NCI-H748 (cell line): ENCODE data around the gene FBN1.

Experiments used
- DNase-seq: peaks from one replicate; lab custom pipeline; 2025; ENCODE audit not compliant: unreplicated experiment; lab: John Stamatoyannopoulos, UW

The FBN1 gene

DNA sequence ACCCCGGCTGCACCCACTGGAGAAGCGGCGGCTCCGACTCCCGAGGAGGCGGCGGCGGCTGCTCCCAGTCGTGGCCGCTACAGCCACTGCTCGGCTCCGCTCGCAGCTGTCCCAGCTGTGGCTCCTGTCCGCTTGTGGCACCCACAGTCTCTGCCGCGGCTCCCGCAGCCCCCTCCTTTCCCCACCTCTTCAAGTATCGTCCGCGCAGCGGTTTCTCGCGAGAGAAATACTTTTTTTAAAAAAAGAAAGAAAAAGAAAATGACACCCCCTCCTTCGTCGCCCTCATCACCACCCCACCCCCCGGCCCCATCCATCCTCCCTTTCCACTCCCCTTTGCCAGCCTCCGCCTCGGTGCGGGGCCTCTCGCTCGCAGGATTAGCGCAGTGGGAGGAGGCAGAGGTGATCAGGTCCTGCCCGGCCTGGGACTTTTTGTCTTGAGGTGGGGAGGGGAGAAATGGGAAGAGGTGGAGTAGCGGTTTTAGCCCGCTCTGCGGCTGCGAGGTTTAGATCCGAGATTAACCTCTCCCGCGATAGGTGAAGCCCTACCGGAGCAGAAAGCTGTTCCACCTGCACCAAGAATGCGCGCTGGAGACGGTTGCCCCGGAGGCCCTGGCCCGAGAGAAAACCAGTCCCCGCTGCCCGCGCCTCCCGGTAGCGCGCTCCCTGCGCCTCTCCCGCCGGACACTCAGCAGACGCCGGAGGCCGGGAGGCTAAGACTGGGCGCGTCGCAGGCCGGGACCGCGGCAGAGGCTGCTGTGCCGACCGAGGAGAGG lies at the start of gene FBN1:
Gene FBN1 (minus strand): TSS at position 152 of the 773 bp plus-strand sequence. CDS start 940 bp downstream, outside the sequence.
- peak; percentile 36 for DNase-seq

DNA sequence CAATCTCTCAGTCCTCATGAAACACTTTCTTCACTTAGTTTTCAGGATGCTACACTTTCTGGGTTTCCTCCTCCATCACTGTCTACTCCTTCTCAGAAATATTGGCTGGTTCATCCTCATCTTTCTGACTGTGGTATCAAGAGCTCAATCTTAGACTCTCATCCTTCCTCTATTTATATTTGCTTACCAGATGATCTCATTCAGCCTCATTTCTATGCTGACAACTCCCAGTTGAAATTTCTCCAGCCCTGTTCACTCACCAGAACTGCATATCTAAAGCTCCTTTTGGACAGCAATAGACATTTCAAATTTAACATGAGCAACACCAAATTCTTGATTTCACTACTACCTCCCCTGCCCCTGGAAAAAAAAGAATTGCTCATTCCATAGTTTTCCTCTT lies 48.0 kb upstream of the FBN1 start:
- no peak for DNase-seq

DNA sequence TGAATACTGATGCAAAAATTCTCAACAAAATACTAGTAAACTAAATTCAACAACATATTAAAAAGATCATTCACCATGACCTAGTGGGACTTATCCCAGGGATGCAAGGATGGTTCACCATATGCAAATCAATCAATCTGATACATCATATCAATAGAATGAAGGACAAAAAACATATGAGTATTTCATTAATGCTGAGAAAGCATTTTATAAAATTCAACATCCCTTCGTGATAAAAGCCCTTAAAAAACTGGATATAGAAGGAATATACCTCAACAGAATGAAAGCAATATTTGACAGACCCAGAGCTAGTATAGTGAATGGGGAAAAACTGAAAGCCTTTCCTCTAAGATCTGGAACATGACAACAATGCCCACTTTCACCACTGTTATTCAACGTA lies 43.0 kb upstream of the FBN1 start:
- DNase-seq = no peak

DNA sequence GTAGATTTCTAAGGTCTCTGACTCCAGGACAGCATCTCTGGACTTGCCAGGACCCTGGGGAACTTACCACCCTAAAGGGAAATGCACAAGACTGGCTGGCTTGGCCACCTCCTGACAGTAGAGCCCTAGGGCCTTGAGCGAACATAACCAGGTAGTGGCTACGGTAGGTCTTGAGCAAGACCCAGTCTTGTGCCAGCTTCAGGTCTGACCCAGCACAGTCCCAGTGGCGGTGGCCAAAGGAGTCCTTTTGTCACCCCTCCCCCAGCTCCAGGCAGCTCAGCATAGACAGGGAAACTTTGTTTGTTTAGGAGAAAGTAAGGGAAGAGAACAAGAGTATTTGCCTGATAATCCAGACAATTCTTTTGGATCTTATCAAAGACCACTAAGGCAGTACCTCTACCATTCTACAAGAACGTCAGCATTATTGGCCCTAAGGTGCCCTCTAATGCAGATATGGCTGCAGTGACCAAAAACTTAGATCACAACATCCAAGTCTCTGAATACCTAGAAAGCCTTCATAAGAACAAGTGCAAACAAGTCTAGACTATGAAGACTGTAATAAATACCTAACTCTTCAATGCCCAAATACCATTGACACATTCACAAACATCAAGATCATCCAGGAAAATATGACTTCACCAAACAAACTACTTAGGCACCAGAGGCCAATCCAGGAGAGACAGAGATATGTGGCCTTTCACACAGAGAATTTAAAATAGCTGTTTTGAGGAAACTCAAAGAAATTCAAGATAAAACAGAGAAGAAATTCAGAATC lies 38.7 kb upstream of the FBN1 start:
- DNase-seq = no peak

DNA sequence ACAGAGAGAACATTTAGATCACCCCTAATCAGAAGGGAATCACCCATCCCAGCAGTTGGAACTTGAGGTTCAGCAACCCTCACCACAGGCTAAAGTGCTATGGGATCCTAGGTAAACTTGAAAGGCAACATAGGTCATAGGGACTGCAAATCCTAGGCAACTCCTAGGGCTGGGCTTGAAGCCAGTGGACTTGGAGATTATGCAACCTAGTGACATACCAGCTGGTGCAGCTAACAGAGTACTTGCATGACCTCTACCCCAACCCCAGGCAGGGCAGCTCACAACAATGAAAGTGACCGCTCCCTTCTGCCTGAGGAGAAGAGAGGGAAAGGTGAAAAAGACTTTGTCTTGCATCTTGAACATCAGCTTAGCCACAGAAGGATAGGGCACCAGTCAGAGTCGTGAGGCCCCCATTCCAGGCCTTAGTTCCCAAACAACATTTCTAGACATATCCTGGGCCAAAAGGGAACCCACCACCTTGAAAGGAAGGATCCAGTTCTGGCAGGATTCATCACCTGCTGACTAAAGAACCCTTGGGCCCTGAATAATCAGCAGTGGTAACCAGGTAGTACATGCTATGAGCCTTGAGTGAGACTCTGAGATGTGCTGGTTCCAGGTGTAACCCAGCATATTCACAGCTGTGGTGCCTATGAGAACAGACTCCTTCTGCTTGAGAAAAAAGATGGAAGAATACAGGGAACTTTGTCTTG lies 37.6 kb upstream of the FBN1 start:
- no peak for DNase-seq

DNA sequence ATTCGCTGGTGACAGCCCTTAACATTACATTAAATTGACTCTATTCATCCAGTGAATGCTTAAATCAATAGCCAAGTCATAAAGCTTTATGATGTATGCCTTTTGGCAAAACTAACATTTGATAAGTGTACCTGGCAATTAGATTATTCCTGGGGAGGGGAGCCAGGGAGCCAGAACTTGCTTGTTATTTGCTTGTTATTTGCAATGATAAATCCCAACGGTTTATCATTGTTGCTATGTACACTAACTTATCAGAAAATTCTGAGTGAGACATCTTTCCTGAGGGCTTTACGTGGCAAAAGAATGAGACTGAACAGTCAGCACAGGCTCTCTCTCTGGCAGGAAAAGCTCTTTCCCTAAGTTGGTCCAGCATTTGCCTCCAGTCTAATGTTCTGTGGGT lies 35.8 kb upstream of the FBN1 start:
- peak; percentile 22 for DNase-seq

DNA sequence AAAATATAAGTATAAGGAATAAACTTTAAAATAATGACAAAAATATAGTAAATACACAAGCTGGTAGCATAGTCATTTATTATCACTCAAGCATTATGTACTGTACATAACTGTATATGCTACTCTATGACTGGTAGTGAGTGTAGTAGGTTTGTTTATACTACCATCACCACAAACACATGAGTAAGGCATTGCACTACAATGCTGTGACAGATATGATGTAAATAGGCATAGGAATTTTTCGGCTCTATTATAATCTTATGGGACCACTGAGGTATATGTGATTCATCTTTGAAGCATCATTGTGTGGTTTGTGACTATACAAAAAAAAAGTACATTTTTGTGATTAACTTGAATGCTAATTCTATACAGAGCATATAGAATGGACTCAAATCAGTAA lies 35.3 kb upstream of the FBN1 start:
- no peak for DNase-seq

DNA sequence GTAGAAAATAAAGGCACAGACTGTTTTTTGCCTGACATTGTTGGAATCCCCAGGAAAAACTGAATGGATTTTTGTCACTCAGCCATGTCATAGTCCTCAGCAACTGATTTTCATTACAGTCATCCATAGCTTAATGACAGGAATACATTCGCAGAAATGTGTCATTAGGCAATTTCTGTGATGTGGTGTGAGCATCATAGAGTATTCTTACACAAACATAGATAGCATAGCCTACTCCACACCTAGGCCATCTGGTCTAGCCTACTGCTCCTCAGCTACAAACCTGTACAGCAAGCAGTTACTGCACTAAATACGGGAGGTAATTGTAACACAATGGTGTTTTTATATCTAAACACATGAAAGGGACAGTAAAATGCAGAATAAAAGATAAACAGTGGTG lies 34.4 kb upstream of the FBN1 start:
- DNase-seq = no peak

DNA sequence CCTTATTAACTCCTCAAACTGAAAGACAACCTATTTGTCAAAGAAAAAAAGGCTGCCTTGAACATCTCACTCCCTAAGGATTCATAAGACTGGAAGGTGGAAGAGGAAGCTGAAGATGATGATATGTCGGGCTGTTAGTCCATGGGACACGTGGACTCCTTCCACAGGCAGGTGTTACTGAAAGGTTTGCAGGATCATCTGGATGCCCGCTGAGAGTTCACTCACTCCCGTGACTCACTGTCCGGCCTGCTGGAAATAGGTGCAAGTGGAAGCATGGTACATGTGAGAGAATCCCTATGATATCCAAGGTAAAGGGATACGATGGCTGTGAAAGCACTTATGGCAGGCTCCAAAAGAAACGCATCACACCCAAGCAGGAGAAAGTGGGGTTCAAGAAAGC lies 33.3 kb upstream of the FBN1 start:
- DNase-seq = no peak

DNA sequence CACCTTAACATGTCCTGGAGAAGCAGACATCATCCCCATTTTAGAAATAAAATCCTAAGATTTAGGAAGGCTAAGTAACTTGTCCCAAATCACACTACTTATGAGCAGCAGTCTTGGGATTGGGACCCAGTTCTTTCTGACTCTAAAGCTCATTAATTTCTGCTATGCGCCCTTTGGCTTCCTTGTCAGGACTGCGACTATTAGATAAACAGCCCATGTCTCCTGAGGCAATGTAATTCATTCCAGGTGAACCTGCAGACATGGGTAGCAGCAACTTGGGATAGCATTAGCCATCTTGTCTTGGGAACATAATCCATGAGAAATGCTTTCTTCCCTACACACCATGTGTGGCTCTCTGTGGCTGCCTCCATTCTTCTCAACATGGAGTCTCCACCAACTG lies 32.3 kb upstream of the FBN1 start:
- DNase-seq = no peak

DNA sequence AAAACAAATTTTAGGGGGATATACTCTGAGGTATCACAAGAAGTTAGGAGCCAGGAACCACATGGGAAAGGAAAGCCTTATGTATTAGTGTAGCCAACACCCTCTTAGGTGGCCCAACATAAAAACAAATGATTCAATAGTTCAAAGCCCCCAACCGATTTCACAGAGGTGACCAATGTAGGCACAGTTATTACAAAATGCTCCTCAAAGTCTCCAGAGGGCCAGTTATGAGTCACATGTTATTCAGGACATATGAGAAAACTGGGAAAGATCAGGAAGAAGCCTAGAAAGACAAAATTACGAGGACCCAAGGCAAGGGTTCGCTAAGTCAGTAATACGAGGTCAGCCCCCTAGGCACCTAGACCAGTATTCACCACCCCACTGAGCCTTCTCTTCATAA lies 29.9 kb upstream of the FBN1 start:
- DNase-seq = no peak

DNA sequence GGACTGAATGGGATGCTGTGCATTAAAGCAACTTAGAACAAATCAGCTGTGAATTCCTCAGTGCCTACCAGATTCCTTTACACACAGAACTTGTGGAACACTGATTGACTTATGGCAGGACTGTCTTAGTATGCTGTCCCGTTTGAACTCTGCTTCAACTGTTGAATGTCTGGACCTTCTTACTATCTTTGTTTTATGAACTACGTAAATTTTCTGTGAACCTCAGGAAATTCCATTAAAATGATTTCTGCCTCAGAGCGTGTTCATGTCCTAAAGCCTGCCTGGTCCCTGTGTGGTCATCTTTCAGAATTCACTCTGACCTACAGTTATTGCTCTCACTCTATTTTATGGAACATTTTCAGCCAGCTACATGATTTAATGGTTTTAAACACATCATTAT lies 29.4 kb upstream of the FBN1 start:
- no peak for DNase-seq

DNA sequence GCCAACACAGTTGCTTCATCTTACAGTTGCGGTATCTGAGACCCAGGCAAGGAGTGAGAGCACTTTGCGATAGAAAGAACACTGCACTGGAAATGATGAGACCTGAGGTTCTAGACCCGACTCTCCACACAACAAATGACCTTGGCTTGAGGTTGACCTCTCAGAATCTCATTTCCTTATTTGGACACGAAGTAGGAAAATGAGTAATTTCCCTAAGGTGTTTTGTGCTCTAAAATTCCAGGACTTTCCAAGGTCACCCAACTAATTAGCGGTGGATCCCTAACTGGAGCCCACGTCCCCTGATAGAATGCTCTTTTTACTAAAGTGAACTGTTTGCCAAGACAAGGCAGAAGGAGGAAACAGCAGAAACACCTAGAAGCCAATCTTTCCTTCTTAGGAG lies 26.7 kb upstream of the FBN1 start:
- no peak for DNase-seq

DNA sequence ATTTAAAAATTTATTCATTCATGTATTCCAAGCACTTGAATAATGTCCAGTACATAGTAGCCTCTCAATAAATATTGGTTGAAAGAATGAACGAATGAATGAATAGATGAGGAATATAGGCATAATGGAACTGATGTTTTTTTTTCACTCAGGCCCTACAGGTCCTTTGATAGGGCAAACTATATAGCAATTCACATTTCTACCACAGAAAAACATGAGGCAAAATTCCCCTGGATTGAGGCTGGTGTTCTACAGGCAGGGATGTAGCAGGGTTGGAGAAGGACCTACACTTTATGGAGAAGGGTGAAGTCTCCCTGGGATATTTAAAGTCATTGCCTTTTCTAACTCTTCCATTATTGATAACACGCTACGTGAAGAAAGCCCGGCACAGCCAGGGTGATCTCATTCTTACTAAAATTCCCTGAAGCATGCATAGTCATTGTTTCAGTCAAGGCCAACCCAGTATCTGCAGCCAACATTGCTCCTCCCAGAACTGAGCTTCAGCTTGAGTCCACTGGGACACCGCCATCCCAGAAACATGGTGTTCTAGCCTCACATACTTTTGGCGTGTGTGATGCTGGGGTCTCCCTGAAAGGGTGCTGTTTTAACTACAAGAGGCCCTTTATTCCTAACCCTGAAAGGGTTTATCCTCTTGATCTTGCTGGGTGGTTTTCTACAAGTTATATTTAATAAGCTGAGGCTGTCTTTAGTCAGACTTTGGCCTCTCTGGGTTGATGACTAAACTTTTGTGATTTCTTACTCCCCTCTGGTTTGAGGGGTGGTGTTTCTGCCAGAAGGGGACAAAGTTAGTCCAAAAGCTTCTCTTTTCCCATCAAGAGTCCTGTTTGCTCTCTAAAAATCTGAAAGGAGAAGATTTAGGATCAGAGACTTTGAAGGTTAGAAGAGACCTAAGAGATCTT lies 25.9 kb upstream of the FBN1 start:
- DNase-seq = no peak

DNA sequence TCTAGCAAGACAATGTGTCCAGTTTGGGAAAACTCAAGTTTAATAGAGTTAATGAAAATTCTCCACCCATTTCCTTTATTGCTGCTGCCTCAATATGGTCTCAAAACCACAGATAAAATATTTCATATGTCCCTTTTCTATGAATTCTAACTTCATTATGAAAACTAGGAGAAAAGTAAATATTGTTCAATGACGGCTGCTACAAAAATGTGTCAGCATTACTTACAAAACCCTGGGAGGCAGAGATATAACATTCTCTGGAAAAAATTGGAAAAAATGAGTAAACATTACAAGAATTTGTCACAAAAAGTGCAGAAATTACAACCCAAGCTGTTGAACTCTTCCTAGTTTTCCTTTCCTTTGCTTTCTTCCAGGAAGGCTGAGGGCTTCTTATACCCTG lies 22.2 kb upstream of the FBN1 start:
- DNase-seq = no peak

DNA sequence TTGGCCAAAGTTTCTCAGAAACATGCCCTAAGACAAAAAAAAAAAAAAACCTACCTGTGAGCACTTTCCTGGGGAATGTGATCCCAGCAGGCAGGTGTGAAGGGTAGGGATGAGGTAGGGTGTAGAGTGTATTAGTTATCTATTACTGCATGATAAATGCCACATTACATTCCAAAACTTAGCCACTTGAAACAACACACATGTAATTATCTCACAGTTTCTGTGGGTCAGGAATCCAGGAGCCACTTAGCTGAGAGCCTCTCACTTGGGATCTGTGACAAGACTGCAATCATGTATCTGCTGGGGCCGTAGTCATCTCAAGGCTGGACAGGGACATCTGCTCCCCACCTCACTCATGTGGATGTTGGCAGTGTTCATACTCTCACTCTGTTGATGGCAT lies 18.9 kb upstream of the FBN1 start:
- no peak for DNase-seq

DNA sequence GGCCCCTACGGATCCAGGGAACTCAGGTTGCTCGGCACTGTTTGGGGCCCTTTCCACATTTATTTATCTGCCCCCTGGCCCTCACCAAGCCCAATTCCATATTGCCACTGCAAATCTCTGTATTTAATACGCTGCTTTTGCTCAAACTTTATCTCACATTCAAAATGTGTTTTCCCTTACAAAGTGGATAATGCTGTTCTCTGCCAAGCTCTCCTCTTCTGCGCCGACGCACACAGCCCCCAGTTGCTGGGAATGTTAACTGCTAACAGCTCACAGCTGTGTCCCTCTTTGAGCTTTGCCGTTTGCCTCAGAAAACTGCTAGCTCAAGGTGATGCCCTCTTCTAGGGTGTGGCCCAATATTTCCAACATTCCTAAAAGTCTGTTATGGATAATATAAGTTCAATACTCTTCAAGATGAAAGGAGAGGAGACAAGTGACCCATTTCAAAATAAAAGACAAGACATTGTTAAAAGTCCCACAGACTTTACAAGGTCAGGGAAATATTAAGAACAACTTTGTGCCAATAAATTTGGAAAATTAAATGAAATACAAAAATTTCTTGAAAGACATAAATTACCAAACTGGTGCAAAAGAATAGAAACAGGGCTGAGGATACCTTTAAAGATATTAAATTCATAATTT lies 12.6 kb upstream of the FBN1 start:
- DNase-seq = no peak

DNA sequence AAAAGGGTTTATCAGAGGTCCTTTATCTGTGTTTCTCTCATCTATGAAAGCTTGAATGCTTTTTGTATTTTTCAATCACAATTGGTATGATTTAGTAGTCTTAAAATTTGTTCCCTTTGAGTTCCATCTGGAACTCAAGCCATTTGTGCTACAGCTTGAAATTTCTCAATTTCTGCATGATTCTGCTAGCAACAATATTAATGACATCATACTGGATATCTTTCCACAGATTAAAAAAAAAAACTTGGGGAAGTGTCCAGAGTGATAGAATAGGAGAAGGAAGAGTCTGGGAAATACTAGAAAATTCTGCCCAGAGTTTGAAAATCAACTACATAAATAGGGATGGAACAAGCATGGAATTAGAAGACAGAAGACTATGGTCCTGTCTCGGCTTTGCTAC lies 9.3 kb upstream of the FBN1 start:
- DNase-seq = no peak

DNA sequence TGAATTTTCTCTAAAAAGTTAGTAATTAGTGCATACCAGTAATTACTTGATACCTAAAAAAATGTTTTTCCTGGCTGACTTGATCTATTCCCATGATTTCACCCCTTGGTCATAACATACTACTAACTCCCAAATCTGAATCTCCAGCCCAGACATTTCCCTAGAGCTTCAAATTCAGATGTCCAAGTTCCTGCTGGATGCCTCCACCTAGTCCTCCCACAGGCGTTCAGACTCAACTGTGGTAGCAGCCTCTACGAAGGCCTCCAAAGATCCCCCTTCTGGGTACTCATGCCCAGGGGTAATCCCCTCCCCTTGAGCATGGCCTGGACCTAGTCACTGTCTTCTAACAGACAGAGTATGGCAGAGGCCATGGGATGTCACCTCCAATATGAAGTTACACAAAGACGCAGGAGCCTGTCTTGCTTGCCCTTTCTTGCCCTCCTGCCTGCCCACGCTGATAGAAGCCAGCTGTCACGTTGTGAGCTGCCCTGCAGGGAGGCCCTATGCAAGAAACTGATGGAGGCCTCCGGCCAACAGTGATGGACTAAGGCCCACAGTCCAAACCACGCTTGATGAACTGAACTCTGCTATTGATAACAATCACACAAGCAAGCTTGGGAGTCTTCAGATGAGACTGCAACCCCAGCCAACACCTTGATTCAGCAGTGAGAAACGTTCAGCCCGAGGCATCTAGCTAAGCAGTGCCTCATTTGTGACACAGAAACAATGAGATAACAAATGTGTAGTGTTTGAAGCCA lies 8.6 kb upstream of the FBN1 start:
- DNase-seq = no peak

DNA sequence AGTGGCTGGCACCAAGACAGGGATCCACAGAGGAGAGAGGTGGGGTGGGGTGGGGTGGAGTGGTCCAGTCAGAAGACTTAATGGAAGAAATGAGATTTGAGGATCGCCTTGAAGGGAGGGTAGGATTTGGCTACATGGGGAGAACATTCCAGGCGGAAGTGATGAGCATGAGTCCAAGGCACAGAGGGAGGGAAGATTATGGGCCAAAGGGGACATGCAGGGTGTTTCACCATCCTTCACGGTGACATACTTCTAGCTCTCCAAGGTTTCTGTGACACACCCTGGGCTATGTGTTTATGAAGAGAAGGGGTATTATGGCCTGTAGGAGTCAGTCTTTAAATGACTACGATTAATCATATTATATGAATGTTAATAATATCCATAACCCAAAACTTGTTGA lies 7.7 kb upstream of the FBN1 start:
- no peak for DNase-seq
